NCI-H2107 treated with DMSO at 0.1 percent for 48 hours (cell line): ENCODE measurements around the gene CSNK1G1.

Source experiments
- DNase-seq: peaks from one replicate; lab custom pipeline; 2025; ENCODE audit not compliant: unreplicated experiment; lab: John Stamatoyannopoulos, UW

The CSNK1G1 gene

DNA sequence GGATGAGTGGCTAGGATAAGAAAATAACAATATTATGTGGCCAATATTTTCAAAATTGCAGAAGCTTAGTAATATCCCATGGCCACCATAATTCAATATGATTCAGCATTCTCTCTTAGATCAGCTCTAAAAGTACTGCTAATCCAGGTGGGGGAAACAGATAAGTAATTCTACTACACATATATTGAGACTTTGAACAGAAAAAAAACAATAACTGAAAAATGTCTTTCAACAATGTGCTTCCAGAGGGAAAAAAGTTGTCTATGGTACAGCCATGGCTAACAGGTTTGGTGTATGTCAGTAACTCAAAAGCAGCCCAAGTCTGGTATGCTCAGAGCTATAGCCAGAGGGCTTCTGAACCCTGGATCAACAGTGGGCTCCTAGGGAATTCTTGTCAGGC, 150.8 kb downstream of the CSNK1G1 start:
- DNase-seq = no peak

DNA sequence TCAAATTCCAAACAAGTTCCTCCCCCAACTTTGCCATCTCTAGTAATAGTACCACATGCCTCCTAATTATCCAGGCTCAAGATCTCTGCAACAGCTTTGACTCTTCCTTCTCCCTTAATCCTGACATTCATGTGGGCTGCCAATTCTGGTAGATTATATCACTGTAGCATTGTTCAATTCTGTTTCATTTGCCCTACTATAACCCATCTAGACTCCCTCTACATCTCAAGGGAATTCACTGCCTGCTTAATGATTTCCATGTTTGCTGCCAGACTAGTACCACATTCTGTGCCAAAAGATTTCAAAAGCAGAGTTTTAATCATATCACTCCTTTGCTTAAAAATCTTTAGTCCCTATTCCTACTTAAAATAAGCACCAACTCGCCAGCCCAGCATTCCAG, 158.5 kb downstream of the CSNK1G1 start:
- no peak for DNase-seq

DNA sequence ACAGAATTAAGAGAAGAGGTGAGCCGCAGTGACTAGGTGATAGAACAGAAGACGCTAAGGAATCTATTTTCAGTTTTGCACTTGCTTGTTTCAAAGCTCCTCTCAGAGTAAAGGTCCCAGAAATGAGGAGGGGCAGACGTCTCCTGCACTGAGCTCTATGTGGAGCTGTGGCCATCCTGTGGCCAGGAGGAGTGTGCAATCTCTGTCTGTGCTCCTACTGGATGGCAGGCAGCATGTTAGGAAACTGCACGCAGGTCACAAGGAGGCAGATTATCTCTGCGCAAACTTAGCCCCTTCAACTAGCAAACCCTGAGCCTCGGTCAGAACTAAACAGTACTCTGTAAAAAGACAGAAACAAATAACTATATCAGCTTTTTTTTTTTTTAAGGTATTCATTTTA, 162.0 kb downstream of the CSNK1G1 start:
- DNase-seq = no peak

DNA sequence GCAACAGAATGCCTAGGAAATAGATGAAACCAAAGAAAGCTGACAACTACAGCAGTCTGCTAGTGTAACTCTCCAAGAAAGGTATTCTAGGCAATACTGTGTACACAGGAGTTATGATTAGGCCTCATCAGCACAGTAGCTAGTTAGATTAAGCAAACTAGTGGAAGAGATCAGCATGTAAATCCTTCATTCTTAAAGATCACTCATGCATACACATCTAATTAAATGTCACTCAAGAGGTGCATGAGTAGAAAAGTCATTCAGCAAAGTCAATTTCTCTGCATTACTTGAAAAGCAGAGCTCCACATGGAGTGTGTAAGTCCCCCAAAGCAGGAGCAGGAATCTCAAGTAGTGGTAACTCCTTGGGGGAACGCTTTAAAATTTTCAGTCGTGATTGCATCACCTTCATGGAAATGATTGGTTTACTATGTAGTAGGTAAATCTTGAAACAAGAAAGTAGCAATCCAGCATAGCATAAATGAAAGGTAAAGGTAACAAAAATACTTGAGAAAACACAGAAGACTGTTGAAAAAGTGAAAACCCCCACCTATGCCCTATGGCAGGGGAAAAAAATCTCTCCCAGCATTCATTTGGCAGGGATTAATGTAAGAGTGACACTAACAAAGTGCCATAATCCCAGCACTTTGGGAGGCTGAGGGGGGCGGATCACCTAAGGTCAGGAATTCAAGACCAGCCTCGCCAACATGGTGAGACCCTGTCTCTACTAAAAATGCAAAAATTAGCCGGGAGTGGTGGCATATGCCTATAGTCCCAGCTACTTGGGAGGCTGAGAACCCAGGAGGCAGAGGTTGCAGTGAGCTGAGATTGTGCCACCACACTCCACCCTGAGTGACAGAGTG, 163.8 kb downstream of the CSNK1G1 start:
- no peak for DNase-seq

DNA sequence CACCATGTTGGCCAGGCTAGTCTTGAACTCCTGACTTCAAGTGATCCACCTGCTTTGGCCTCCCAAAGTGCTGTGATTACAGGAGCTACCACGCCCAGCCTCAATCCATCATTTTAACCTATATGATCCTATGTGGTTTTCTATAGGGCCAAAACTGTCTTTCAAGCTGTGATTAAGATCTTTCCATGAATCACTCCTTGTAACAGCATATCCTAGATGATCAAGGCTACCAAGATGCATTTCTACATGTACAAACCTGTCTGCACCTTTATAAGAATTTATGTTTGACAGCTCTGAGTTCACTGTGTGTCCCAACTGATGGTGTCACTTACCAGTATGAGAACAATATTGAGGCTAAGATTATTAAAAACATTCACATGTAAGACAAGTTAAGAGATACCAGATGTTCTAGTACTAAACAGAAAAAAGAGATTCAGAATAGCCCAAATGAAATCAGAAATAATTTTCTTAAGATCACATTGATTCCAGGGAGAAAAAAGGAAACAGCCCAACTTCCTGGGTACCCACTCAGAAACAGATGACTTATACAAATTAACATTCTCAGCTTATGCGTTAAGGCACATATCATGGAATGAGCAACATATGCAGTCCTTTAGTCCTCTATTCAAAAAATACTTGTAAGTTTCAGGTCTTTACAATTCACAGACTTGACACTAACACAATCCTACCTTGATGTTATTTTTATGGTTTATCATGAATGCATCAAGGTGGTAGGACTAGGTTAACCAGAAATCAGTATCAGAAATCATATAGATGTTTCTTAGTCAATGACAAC, 168.4 kb downstream of the CSNK1G1 start:
- no peak for DNase-seq

DNA sequence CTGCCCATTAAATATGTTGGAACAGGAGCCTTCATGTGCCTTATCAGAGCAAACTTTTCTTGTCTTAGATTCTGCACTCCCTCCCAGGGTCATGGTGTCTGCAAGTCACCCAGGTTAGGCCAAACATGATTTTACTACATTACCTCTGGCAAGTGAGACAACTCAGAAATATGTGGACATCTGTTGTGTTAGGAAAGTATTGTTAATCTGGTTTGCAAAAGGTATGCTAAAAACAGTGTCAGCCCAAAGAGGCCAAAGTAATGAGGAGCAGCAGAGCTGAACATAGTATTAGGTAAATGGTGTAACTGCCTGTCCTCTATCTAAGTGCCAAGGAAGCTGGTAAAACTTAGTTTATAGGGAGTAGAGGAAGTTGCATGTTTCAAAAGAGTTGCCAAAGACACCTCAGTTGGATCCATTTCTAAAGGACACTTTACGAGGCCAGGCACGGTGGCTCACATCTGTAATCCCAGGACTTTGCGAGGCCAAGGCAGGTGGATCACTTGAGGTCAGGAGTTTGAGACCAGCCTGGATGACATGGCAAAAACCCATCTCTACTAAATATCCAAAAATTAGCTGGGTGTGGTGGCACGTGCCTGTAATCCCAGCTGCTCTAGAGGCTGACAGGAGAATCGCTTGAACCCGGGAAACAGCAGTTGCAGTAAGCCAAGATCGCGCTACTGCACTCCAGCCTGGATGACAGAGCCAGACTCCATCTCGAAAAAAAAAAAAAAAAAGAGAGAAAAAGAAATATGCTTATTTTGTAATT, 170.6 kb downstream of the CSNK1G1 start:
- no peak for DNase-seq

DNA sequence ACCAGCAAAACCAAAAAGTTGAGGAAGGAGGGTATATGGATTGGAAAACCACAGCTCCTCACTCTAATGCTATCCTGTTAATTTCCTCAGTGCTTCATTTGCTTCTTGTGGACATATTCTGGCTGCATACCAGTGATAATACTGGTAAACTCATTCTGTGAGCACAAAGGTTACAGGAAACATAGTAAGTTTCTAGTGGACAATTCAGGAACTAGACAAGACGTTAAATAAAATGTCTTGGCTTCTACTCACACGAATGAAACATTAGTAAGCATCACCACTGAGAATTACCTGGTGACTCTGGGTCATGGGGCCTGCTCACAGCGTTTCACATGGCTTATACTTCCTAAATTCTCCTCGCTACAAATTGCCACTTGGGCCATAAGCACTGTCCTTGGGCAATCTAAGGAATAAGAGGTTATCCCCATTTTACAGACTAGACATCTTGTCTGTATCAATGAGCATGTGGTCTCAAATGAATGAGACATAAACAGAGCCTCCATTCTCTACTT, 173.1 kb downstream of the CSNK1G1 start:
- DNase-seq = no peak

DNA sequence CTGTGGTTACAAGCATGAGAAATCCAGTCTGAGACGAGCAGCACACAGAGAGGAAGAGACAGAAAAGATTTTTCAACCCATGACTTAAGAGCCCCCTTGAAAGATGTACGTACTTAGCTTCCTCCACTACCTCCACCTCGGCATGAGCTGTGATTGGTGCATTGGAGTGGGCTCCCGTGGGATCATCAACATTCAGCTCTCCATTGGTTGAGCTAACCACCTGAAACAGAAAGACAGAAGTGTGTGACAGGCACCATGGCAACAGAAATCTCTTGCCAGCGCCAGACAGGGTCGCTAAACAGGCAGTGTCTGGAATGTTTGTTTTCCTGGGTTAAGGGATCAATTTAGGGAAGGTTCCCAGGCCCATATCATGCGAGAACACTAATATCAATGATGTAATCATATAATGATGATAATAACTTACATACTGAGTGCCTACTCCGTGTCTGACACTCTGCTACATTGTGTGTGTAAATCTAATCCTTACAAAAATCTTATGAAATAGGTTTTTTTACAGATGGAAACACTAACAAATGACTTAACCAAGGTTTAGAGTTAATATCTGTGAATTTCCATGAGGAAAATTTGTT, 175.6 kb downstream of the CSNK1G1 start:
- no peak for DNase-seq

DNA sequence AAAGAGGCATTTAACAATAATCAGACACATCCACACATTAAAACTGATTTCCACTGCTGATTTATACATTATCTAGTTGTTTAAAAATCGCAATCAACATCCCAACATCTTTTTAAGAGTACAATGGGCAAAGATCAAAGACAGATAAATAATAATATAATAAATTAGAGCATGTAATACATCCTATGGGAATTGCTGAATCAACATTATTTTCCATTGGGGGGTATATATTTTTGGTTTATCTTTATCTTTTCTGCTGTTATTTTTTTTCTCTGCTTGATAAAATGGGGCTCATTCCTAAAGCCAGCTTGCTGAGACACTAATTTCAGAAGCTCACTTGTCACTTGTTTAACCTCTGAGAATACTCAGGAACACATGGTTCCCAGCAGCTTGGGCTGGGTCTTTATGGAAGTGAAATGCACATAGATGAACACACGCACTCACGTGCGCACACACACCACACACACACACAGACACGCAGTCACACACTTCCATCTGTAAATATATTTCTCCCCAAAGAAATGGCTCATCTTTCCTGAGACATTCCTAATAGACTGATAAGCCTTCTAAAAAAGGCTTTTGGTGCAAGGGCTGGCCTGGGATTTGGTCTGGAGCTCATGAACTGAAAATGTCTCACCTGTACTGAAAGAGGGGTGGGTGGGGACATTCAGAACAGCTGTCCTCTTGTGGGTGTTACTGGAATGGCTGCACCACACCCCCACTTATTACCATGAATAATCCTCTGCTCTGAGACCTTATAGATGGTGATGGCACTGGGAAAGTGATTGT, 189.7 kb downstream of the CSNK1G1 start:
- no peak for DNase-seq

DNA sequence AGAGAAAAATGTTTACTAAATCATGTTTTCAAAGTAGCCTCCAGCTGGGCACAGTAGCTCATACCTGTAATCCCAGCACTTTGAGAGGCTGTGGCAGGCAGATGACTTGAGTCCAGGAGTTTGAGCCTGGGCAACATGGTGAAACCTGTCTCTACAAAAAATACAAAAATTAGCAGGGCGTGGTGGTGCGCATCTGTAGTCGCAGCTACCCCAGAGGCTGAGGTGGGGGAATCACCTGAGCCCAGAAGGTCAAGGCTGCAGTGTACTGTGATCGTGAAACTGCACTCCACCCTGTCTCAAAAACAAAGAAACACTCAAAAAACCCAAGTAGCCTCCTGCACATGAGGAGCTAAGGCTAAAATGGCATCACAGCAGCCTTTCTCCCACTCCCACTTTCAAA, 191.5 kb downstream of the CSNK1G1 start:
- DNase-seq = no peak

DNA sequence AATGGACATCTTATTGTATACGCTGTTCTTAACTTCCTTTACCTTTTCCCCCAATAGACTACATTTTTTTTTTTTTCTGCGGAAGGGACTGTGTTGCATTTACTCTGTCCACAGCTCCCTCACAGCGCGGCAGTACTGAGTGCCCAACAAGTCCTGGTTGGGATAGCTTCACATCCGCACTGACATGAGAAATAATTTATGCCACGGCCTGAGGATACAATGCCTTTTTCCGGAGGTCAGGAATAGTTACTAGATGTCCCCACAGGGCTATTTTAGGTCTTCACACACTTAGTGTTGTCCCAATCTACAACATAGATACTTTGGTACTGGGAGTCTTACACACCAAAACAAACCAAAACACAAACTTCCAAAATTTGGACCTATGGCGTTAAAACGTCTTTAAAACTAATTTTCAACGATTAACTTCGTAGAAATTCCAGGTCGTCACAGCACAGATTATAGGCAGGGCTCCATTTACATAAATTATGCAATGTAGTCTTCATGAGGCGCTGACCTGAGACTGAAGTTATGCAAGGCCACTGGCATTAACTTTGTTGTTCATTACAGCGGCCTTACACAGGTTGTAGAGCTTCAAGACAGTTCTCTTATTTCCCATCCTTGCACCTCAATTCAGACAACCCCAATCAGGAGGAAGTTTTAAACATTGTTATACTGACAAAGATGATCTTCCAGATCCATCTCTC, 192.2 kb downstream of the CSNK1G1 start:
- DNase-seq = no peak

DNA sequence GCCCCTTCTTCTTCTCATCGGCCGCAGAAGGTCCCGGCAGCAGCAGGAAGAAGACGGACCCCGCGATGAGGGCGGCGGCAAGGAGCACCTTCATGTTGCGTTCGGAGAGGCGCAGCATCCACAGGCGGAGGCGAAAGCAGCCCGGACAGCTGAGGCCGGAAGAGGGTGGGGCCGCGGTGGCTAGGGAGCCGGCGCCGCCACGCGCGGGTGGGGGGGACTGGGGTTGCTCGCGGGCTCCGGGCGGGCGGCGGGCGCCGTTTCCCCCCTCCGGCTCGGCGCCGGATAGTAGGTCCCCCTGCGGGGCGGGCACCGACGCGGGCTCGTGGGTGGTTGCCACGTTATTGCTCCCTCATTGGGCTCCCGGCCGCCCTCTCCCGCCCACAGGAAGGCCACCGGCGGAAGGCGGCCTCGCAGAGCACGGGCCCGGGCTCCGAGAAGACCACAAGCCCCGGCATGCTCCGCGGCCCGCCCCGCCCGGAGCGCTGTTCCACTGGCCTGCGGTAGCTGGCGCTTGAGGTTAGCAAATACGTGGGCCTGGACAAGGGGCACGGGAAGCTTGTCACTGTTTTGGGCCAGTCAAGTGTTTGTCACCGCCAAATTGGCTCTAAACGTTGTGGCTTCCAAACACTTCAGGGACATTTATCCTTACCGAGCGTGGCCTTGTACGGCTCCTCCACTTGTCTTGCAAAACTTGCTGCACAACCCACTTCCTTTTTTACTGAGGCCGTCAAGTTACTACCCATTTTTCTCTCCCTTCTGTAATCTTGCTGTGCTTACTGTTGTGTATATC, 192.9 kb downstream of the CSNK1G1 start, which contains the start of gene PPIB:
TSS of gene PPIB (minus strand) at position 154 of the 790 bp plus-strand sequence. CDS start at position 118, 36 bp downstream.
- peak; percentile 56 for DNase-seq

DNA sequence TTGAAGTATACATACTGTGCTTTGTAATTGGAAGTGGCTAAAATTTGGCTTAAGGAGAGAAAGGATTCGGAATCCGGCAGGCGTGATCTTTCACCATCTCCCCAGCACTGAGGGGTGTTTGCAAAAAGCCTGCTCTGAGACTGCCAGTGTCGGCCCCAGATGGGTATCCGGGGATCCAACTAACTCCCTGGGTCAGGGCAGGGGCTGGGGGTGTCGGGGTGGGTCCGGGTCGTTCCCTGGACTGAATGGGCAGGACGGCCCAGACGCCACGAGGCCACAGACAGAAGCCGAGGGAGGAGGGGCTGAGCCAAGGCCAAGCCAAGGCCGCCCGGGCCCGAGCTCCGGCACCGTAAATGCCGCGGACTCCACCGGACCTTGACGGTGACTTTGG, 193.5 kb downstream of the CSNK1G1 start:
- no peak for DNase-seq

DNA sequence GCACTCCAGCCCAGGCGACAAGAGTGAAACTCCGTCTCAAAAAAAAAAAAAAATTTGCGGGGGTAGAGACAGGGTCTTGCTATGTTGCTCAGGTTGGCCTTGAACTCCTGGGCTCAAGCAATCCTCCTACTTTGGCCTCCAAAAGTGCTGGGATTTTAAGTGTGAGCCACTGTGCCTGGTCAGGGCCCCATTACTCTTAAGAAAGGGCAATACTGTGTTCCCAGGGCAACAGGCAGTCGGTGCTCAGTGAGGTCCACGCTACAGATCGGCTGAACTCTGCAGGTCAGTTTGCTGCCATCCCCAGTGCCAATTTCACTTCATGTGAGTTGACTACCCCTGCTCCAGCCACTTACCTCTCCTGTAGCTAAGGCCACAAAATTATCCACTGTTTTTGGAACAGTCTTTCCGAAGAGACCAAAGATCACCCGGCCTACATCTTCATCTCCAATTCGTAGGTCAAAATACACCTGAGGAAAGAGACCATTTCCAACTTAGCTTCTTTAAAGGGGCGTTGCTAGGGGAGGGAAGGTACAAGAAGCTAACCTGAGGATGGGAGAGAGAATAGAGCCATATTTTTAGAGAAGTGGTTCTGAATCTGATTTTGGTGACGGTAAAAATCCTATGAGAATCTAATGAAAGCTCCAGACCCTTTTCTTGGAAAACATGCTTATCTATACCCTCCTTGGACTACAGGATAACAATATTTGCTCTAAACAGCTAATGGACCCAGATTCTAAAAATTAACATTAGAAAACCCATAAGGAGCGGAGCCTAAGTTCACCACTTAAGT, 194.1 kb downstream of the CSNK1G1 start:
- no peak for DNase-seq

DNA sequence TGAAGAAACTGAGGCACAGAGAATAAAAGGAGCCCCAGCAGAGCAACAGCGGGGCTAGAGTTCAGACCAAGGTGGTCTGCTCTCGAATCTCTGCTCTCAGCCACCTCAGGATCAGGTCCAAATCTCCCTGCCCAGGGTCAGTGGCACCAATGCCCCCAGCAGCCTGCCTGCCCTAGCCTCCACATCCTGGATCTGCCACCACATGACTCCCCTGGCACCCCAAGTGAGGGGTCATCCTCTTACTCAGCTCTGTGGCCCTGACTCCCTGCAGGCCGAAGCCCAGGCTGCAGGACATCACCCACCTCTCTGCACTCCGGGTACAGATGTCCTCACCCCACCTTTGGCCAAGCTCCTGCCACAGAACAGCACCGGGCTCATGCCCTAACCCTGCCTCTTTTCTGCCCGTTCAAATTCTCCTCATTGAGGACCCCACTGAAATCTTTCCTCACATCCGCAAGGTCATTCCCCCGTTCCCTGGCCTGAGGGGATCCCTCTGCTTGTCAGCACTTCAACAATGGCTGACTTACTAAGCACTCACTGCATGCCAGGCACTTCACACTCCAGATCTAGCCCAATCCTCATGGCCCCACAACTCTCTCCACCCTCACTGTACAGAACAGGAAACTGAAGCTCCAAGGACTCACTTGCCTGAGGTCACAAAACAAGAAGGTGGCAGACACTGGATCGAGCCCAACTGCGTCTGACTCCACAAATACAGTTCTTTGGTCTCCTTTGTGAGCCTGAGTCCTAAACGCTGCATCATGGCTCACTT, 197.4 kb downstream of the CSNK1G1 start:
- DNase-seq = no peak

DNA sequence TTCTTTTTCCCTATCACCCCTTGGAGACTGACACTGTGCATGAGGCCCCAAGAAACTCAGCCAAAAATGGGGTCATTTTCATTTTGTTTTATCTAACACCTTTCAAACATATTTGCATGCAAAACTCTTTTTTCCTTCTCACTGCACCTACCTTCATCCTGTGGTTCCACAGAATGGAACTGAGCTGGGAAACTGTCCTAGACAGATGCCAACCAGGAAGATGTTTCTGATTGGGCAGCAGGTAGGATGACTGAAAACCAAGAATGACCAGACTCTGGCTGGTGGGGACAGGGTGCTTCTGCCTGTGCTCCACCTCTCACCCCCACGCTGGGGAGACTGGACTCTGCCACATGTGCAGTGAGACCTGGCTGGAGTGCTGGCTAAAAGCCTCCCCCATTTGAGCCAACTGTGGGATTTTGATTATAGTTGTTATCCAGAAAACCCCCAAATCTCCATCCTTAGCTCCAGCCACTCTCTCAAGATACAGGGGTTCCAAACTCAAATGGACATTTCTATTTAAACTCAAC, 198.3 kb downstream of the CSNK1G1 start:
- no peak for DNase-seq
